ENCODE results near the gene ITM2C.

Gene ITM2C

DNA sequence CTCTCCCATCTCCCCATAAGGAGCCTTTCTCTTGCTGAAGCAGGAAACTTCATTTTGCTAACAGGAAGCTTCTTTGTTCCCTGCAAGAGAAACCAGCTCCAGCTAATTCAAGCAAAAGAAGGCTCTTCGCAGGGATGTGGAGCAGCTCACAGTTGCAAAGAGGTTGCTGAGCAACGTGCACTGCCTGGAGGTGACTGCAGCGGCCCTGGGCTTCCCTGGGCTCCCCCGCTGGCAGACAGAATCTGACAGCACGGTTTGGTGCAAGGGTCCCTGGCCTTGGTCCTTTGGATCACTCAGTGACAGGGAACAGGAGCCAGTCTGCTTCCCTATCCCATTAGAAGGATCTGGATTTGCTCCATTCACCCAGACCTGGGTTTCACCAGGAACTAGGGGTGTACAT is 34.5 kb downstream of the ITM2C start:
- H3K36me3 ChIP-seq (ENCODE audit: control insufficient read depth in 1 of 2, insufficient read depth in 2 of 2, low read length in 2 of 2), result no peaks in the 10 kb centered on the region
- no peak overlapping the region for H3K27ac ChIP-seq (ENCODE audit: low read depth, low read length)
- no peaks in the 10 kb centered on the region for H3K27me3 ChIP-seq (ENCODE audit: control insufficient read depth in 1 of 2, insufficient read depth in 2 of 2, low read length in 2 of 2)
- H3K9ac ChIP-seq (ENCODE audit: low read depth in 1 of 2, low read length in 2 of 2), result no peak overlapping the region
- no peak overlapping the region for H3K4me3 ChIP-seq (ENCODE audit: low read depth in 1 of 2, low read length in 2 of 2)
- no peaks in the 10 kb centered on the region for H3K9me3 ChIP-seq (ENCODE audit: control insufficient read depth in 1 of 2, low read length in 2 of 2)
- H3K4me1 ChIP-seq (ENCODE audit: control insufficient read depth in 1 of 2, insufficient read depth in 2 of 2, low read length in 2 of 2), result peaks cover 18 to 21% of the 10 kb centered on the region in 2 donors

DNA sequence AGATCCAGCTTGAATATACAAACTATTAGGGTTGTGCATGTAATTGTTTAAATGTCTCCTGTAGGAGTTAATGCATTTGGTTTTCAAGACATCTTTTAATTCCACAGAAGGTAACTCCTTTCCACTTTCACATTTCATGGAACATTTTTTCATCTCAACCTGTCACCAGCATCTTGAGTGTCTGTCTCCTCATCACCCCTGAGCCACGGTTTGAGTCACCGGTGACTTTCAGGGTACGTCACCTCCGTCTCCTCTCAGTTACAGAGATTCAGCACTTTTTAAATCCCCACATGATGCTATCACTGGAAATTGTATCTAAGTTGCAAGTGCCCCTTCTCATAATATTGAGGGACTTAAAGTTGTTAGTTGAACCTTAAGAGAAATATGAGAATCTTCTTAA is 35.0 kb downstream of the ITM2C start:
- H3K9me3 ChIP-seq (ENCODE audit: control insufficient read depth in 1 of 2, low read length in 2 of 2), result no peaks in the 10 kb centered on the region
- no peaks in the 10 kb centered on the region for H3K27me3 ChIP-seq (ENCODE audit: control insufficient read depth in 1 of 2, insufficient read depth in 2 of 2, low read length in 2 of 2)
- H3K36me3 ChIP-seq (ENCODE audit: control insufficient read depth in 1 of 2, insufficient read depth in 2 of 2, low read length in 2 of 2), result no peaks in the 10 kb centered on the region
- no peak overlapping the region for H3K9ac ChIP-seq (ENCODE audit: low read depth in 1 of 2, low read length in 2 of 2)
- no peak overlapping the region for H3K4me3 ChIP-seq (ENCODE audit: low read depth in 1 of 2, low read length in 2 of 2)
- no peak overlapping the region for H3K27ac ChIP-seq (ENCODE audit: low read depth, low read length)
- peaks cover 15 to 16% of the 10 kb centered on the region in 2 donors for H3K4me1 ChIP-seq (ENCODE audit: control insufficient read depth in 1 of 2, insufficient read depth in 2 of 2, low read length in 2 of 2)

DNA sequence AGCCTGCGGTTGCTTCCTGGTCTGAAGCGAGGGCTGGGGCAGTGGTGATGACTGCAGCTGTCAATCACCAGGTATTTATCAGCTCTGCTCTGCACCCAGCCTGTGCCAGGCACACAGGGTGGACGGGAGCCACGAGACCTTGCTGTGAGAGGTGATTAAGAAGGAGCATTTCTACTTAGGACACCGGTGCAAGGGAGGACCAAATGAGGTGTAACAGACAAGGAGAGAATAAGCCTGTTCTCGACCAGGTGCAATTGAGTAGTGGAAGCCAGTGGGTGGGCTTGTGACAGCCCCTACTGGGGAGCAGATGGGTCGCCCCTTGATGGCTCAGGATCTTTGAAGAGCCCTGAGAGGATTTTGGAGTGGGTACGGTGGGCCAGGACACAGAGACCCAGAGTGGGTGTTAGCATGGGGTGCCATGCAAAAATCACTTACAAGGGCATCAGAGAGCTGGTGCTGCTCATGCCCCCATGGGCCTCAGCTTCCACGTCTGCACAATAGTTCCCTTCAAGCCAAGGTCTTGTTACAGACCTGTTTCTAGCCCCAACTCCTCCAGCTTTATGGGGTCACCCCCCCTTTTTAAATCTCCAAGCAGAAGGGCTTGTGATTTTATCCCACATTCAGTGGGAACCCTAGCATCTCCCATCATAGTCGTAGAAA is 35.7 kb downstream of the ITM2C start:
- Histone ChIP-seq H3K4me1 (ENCODE audit: control insufficient read depth in 1 of 2, insufficient read depth in 2 of 2, low read length in 2 of 2) (peaks cover 12 to 13% of the 10 kb centered on the region in 2 donors), H3K27me3 (ENCODE audit: control insufficient read depth in 1 of 2, insufficient read depth in 2 of 2, low read length in 2 of 2) (no peaks in the 10 kb centered on the region), H3K4me3 (ENCODE audit: low read depth in 1 of 2, low read length in 2 of 2) (no peak overlapping the region), H3K9me3 (ENCODE audit: control insufficient read depth in 1 of 2, low read length in 2 of 2) (no peaks in the 10 kb centered on the region), H3K36me3 (ENCODE audit: control insufficient read depth in 1 of 2, insufficient read depth in 2 of 2, low read length in 2 of 2) (no peaks in the 10 kb centered on the region), H3K27ac (ENCODE audit: low read depth, low read length) (no peak overlapping the region), H3K9ac (ENCODE audit: low read depth in 1 of 2, low read length in 2 of 2) (no peak overlapping the region)

DNA sequence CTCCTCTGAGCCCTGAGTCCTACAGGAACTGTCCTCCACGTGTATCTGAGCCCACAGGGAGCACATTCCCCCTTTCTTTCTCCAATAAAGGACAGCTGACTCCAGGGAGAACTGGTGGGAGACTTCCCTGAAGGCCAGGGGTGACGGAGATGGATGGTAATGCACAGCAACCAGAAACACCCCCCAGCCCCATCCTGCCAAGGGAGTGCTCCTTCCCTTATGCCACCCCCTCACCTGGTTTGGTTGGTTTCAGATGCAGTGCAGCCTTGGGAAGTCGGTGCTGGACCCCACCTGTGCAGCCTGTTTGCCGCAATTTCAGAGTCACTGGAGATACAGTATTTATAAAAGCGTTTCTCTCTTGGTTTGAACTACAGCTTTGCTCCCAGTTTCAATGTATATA is 36.3 kb downstream of the ITM2C start:
- no peak overlapping the region for H3K27ac ChIP-seq (ENCODE audit: low read depth, low read length)
- no peaks in the 10 kb centered on the region for H3K27me3 ChIP-seq (ENCODE audit: control insufficient read depth in 1 of 2, insufficient read depth in 2 of 2, low read length in 2 of 2)
- H3K36me3 ChIP-seq (ENCODE audit: control insufficient read depth in 1 of 2, insufficient read depth in 2 of 2, low read length in 2 of 2), result no peaks in the 10 kb centered on the region
- H3K9ac ChIP-seq (ENCODE audit: low read depth in 1 of 2, low read length in 2 of 2), result no peak overlapping the region
- peaks cover 6 to 7% of the 10 kb centered on the region in 2 donors for H3K4me1 ChIP-seq (ENCODE audit: control insufficient read depth in 1 of 2, insufficient read depth in 2 of 2, low read length in 2 of 2)
- no peaks in the 10 kb centered on the region for H3K9me3 ChIP-seq (ENCODE audit: control insufficient read depth in 1 of 2, low read length in 2 of 2)
- H3K4me3 ChIP-seq (ENCODE audit: low read depth in 1 of 2, low read length in 2 of 2), result no peak overlapping the region

DNA sequence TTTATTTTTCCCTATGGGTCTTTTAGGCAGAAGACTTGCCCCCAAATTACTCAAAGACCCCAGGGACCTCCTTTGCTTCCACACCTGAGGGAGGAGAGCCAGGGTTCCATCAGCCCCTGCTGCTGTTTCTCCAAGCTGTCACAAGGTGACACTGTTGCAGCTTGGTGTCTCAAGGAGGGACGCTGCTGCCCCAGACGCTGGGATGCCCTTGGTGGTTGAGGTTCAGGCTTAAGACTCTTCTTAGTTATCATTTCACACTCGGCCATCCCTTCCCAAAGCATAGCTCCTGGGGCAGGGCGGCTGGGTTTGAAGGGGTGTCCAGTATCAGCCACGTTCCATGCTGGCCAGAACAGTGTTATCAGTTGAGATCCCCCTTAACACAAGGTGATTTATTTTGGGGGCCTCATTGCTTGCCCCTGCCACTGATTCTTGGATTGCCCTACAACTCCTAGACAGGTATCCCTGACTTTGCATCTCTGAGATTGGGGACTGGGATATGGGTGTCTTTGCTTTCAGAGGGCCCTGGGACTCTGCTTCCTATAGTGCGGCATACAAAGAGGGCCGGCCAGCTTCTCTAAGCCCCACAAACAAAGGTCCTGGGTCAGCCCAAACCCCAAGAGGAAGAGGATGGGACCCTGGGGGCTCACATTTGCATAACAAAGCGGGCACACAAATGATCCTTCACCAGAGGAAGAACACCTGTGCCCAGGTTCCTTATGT is 37.6 kb downstream of the ITM2C start:
- no peaks in the 10 kb centered on the region for H3K36me3 ChIP-seq (ENCODE audit: control insufficient read depth in 1 of 2, insufficient read depth in 2 of 2, low read length in 2 of 2)
- no peaks in the 10 kb centered on the region for H3K9me3 ChIP-seq (ENCODE audit: control insufficient read depth in 1 of 2, low read length in 2 of 2)
- H3K9ac ChIP-seq (ENCODE audit: low read depth in 1 of 2, low read length in 2 of 2), result no peak overlapping the region
- H3K27ac ChIP-seq (ENCODE audit: low read depth, low read length), result no peak overlapping the region
- no peaks in the 10 kb centered on the region for H3K4me1 ChIP-seq (ENCODE audit: control insufficient read depth in 1 of 2, insufficient read depth in 2 of 2, low read length in 2 of 2)
- H3K4me3 ChIP-seq (ENCODE audit: low read depth in 1 of 2, low read length in 2 of 2), result no peak overlapping the region
- peaks cover 0 to 4% of the 10 kb centered on the region in 2 donors for H3K27me3 ChIP-seq (ENCODE audit: control insufficient read depth in 1 of 2, insufficient read depth in 2 of 2, low read length in 2 of 2)

DNA sequence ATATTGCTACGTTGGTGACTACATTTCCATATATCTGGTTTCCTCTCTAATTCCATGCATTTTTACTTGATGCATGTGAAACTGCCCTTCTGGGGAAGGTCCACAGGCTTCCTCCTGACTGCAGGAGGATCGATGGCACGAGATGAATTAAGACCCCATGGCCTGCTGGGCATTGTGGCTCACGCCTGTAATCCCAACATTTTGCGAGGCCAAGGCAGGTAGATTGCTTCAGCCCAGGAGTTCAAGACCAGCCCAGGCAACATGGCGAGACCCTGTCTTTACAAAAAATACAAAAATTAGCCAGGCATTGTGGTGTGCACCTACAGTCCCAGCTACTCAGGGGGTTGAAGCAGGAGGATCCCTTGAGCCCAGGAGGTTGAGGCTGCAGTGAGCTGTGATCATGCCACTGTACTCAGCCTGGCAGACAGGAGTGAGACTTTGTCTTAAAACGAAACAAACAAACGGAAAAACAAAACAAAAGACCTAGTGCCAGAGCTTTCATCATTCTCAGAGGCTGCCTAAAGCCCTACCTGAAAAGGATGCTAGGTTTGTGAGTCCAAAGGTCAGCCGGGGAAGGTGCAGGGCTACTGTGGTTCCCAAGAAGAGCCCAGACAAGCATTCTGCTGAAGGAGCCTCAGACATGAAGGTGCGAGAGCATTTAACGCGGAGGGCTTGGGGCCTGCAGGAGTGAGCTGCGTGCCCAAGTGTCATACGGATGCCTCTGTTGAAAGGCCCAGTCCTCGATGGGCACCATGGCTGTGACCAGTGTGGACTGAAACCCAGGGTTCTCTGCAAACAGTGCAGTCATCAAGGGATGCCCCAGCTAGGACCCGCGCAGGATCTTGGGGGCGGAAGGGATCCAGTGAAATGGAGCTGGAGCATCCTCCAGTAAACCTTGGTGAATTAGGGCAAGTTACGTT is 38.7 kb downstream of the ITM2C start:
- H3K4me3 ChIP-seq (ENCODE audit: low read depth in 1 of 2, low read length in 2 of 2), result no peak overlapping the region
- H3K4me1 ChIP-seq (ENCODE audit: control insufficient read depth in 1 of 2, insufficient read depth in 2 of 2, low read length in 2 of 2), result peaks cover 0 to 3% of the 10 kb centered on the region in 2 donors
- no peaks in the 10 kb centered on the region for H3K36me3 ChIP-seq (ENCODE audit: control insufficient read depth in 1 of 2, insufficient read depth in 2 of 2, low read length in 2 of 2)
- no peak overlapping the region for H3K9ac ChIP-seq (ENCODE audit: low read depth in 1 of 2, low read length in 2 of 2)
- no peaks in the 10 kb centered on the region for H3K9me3 ChIP-seq (ENCODE audit: control insufficient read depth in 1 of 2, low read length in 2 of 2)
- H3K27me3 ChIP-seq (ENCODE audit: control insufficient read depth in 1 of 2, insufficient read depth in 2 of 2, low read length in 2 of 2), result peaks cover 0 to 4% of the 10 kb centered on the region in 2 donors
- no peak overlapping the region for H3K27ac ChIP-seq (ENCODE audit: low read depth, low read length)

DNA sequence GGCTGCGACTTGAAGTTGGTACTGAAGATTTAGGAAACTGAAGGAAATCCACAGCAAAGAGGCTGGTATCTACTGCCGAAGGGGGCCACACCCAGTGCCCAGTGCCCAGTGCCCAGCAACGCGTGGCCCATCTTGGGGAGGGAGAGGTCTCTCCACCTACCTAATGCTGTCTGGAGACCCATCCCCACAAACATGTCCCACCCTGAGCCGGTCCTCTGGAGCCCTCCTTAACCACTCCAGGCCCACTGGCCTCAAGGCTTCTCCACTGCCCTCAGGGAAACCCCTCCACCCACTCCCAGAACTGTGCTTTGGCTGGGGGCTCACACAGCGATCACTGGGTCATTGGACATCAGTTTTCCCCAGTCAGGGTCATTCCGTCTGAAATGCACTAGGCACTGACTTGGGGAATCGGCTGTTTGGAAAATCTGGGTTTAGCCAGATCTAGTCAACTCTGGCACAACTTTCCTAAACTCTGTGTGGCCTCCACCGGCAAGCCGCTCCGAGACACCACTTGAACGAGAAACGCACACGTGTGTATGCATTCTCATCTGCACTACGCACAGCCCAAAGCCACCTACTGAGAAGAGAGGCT is 40.2 kb downstream of the ITM2C start:
- Histone ChIP-seq H3K4me1 (ENCODE audit: control insufficient read depth in 1 of 2, insufficient read depth in 2 of 2, low read length in 2 of 2) (peaks cover 0 to 3% of the 10 kb centered on the region in 2 donors), H3K4me3 (ENCODE audit: low read depth in 1 of 2, low read length in 2 of 2) (no peak overlapping the region), H3K27ac (ENCODE audit: low read depth, low read length) (no peak overlapping the region), H3K27me3 (ENCODE audit: control insufficient read depth in 1 of 2, insufficient read depth in 2 of 2, low read length in 2 of 2) (peaks cover 0 to 4% of the 10 kb centered on the region in 2 donors), H3K9me3 (ENCODE audit: control insufficient read depth in 1 of 2, low read length in 2 of 2) (no peaks in the 10 kb centered on the region), H3K36me3 (ENCODE audit: control insufficient read depth in 1 of 2, insufficient read depth in 2 of 2, low read length in 2 of 2) (no peaks in the 10 kb centered on the region), H3K9ac (ENCODE audit: low read depth in 1 of 2, low read length in 2 of 2) (no peak overlapping the region)

DNA sequence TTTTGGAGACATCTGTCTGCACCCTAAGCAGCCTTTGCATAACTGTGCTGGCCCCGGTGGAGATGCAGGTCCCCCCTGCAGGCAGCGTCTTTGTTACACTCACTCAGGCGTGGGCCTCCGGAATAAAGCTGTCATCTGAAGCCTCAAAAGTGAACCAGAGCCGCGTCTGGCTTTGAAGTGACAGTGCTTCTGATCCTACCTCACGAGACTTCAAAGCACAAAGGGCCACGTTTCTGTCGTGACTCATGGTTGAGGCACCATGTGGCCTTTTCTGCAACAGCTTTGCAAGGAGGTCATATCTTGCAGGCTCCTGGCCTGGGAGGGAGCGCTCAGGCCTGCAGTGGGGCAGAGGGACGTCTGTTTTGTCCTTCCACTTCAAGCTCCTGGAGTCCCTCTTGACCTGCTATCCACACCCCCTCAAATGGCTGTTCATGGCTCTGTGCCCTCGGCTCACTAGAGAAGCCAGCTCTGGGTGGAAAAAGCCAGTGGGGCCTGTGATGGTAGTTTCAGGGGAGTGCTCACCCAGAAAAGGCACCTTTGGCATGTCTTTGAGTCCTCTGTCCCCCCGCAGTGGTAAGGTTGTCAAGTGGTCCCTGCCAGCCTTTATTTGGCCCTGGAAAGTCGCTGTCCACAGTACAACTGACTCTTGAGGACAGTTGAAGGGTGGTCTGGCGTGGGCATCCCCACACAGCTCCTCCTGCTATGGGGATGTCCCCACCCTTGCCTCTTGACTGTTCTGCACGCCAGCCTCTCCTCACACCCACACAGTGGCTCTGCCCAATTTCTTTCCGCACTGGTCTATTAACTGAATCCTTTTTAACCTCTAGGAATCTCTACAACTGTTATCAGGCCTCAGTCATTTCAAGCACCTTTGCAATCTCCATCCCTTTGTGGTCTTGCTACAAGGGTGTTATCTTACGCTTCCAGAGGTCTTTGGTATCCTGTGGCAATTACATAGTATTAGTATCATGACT is 41.0 kb downstream of the ITM2C start:
- H3K9me3 ChIP-seq (ENCODE audit: control insufficient read depth in 1 of 2, low read length in 2 of 2), result no peaks in the 10 kb centered on the region
- H3K36me3 ChIP-seq (ENCODE audit: control insufficient read depth in 1 of 2, insufficient read depth in 2 of 2, low read length in 2 of 2), result no peaks in the 10 kb centered on the region
- H3K27ac ChIP-seq (ENCODE audit: low read depth, low read length), result no peak overlapping the region

More for the DNA sequence above, 41.0 kb downstream of the ITM2C start:
- H3K4me3 ChIP-seq (ENCODE audit: low read depth in 1 of 2, low read length in 2 of 2), result no peak overlapping the region
- H3K27me3 ChIP-seq (ENCODE audit: control insufficient read depth in 1 of 2, insufficient read depth in 2 of 2, low read length in 2 of 2), result peaks cover 0 to 4% of the 10 kb centered on the region in 2 donors
- no peak overlapping the region for H3K9ac ChIP-seq (ENCODE audit: low read depth in 1 of 2, low read length in 2 of 2)
- H3K4me1 ChIP-seq (ENCODE audit: control insufficient read depth in 1 of 2, insufficient read depth in 2 of 2, low read length in 2 of 2), result peaks cover 0 to 3% of the 10 kb centered on the region in 2 donors
